Liver (tissue), 3 donors: ENCODE data around the gene HSP90B1.

ENCODE experiments used
- ATF3 ChIP-seq: IDR thresholded peaks from 2 replicates; pipeline ENCODE4 v1.6.1; 2016; ENCODE audit warnings: antibody characterized with exemption
- CTCF ChIP-seq: fragments of 150-350 bp; IDR thresholded peaks from 2 replicates; pipeline ENCODE4 v1.5.1; 2017; ENCODE audit warnings: improper control_type of control experiment, low read depth, low read length; ENCODE audit not compliant: missing input control
- HNF4G ChIP-seq: IDR thresholded peaks from 2 replicates; pipeline ENCODE4 v1.6.1; 2016; ENCODE audit warnings: antibody characterized with exemption
- JUND ChIP-seq, 2 donors: IDR thresholded peaks; 2 replicates each; pipeline ENCODE4 v1.6.1; 2016; ENCODE audit warnings: antibody characterized with exemption in 2 of 2
- RAD21 ChIP-seq, 2 donors: IDR thresholded peaks; 2 replicates each; pipeline ENCODE4 v1.6.1; 2016; ENCODE audit warnings: antibody characterized with exemption in 2 of 2, mild to moderate bottlenecking in 2 of 2
- TAF1 ChIP-seq: conservative IDR thresholded peaks from 2 replicates; pipeline ENCODE4 v1.6.1; 2016; ENCODE audit warnings: antibody characterized with exemption, mild to moderate bottlenecking
- ZBTB33 ChIP-seq: IDR thresholded peaks from 2 replicates; pipeline ENCODE4 v1.6.1; 2016; ENCODE audit warnings: antibody characterized with exemption
- TF ChIP-seq, protein P1 (sequence below): IDR thresholded peaks from 2 replicates; pipeline ENCODE4 v1.6.1; 2016; ENCODE audit warnings: antibody characterized with exemption, mild to moderate bottlenecking
- donor health status: healthy.
- donor health status: healthy.

DNA sequence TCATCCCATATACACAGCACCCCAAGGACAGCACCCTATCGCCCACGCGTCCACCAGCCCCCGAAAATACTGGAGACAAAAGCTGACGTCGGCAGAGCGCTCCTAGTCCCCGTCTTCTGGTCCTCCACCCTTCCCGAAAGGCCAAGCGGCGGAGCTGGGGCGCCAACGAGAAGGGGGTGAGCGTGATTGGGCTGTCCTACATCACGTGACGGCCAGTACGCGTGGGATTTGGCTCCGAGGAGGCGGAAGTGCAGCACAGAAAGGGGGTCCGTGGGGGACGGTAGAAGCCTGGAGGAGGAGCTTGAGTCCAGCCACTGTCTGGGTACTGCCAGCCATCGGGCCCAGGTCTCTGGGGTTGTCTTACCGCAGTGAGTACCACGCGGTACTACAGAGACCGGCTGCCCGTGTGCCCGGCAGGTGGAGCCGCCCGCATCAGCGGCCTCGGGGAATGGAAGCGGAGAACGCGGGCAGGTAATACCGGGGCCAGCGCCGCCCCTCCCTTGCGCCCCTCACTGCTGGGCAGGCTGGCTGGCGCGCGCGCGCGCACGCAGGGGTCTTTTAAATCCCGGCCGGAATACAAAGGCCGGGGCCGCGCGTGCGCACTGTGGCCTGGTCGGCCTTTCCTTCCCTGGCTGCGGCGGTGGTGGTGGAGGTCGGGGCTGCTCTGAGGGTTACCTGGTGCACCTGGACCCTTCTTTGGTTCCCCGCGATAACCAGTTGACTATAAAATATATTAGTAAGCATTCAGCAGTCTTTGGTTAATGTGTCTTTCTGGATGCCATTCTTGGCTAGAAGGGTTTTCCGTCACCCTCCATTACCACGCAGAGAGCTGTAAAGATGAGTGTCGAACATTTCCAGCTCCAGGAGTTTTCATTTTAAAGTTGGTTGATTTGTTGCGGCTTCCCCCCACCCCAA lies 35.6 kb downstream of the HSP90B1 start, which contains the start of gene TDG:
- no peak for TF ChIP-seq CTCF
- TF ChIP-seq TAF1: peak; percentile 84
- peak in 1 of 2 donors; percentile 7 for TF ChIP-seq JUND (IDR thresholded peaks at IDR 0.05)
- no peak for TF ChIP-seq HNF4G
- TF ChIP-seq RAD21 (IDR thresholded peaks at IDR 0.05): peak in 1 of 2 donors; percentile 33
- TF ChIP-seq, protein P1, sequence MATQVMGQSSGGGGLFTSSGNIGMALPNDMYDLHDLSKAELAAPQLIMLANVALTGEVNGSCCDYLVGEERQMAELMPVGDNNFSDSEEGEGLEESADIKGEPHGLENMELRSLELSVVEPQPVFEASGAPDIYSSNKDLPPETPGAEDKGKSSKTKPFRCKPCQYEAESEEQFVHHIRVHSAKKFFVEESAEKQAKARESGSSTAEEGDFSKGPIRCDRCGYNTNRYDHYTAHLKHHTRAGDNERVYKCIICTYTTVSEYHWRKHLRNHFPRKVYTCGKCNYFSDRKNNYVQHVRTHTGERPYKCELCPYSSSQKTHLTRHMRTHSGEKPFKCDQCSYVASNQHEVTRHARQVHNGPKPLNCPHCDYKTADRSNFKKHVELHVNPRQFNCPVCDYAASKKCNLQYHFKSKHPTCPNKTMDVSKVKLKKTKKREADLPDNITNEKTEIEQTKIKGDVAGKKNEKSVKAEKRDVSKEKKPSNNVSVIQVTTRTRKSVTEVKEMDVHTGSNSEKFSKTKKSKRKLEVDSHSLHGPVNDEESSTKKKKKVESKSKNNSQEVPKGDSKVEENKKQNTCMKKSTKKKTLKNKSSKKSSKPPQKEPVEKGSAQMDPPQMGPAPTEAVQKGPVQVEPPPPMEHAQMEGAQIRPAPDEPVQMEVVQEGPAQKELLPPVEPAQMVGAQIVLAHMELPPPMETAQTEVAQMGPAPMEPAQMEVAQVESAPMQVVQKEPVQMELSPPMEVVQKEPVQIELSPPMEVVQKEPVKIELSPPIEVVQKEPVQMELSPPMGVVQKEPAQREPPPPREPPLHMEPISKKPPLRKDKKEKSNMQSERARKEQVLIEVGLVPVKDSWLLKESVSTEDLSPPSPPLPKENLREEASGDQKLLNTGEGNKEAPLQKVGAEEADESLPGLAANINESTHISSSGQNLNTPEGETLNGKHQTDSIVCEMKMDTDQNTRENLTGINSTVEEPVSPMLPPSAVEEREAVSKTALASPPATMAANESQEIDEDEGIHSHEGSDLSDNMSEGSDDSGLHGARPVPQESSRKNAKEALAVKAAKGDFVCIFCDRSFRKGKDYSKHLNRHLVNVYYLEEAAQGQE: peak; percentile 74
- TF ChIP-seq ZBTB33: peak; percentile 70
- TF ChIP-seq ATF3: no peak
